Right lobe of liver (tissue), 6 donors: ENCODE data around the gene SLC25A17. TPM values are rescaled to one million over a fixed set of nuclear protein-coding genes. Genes with fewer than 3 reads are reported as not detected.
"Not testable (repeated sequence)": the region's sequence is repeated elsewhere in the genome, so short reads cannot be mapped to it uniquely, and the experiment has no call there.

Experiments used
- ATAC-seq, 4 donors: fragments of 200-7000 bp; cut with Tn5 transposase; one replicate each; pipeline ENCODE4 v1.9.1; 2020; ENCODE audit warnings: mild to moderate bottlenecking in 4 of 4, moderate library complexity in 4 of 4
- DNase-seq, 3 donors: peaks; one replicate each; pipeline ENCODE4 v3.0.0-alpha.2; 2020
- H3K27ac ChIP-seq, 3 donors: fragments of 200-600 bp; one replicate each; pipeline ENCODE4 v1.8.0; 2022
- H3K27me3 ChIP-seq, 2 donors: fragments of 200-600 bp; one replicate each; pipeline ENCODE4 v1.8.0; 2022
- H3K36me3 ChIP-seq, 4 donors: fragments of 200-600 bp; sonication (generic) in 1 of 4; one replicate each; pipeline versions ENCODE4 v1.5.1 to v1.8.0; 2017 to 2022; ENCODE audit warnings: control low read depth in 1 of 4
- H3K4me1 ChIP-seq, 4 donors: fragments of 200-600 bp; sonication (generic) in 1 of 4; one replicate each; pipeline versions ENCODE4 v1.5.1 to v1.8.0; 2017 to 2022; ENCODE audit warnings: control low read depth in 1 of 4
- H3K4me3 ChIP-seq, 3 donors: fragments of 200-600 bp; one replicate each; pipeline ENCODE4 v1.8.0; 2022
- H3K9me3 ChIP-seq, 4 donors: fragments of 200-600 bp; sonication (generic) in 1 of 4; one replicate each; pipeline versions ENCODE4 v1.5.1 to v1.8.0; 2017 to 2022; ENCODE audit warnings: control low read depth in 1 of 4
- CTCF ChIP-seq, 4 donors: fragments of 200-600 bp in 3 of 4; fragments of 450-650 bp in 1 of 4; IDR thresholded peaks; one replicate each; pipeline versions ENCODE4 v1.5.1 to v1.8.0; 2016 to 2022; ENCODE audit warnings: antibody characterized with exemption in 4 of 4, mild to moderate bottlenecking in 2 of 4
- POLR2A ChIP-seq: fragments of 450-650 bp; IDR thresholded peaks from one replicate; pipeline ENCODE4 v1.6.1; 2017; ENCODE audit warnings: antibody characterized with exemption, mild to moderate bottlenecking
- WGBS: methylation state at CpG from one replicate; pipeline ENCODE4 v1.1.6; 2018; ENCODE audit warnings: low coverage, low lambda C conversion rate; ENCODE audit not compliant: insufficient coverage; ENCODE audit errors: missing lambda C conversion rate; 5-methylcytosine and 5-hydroxymethylcytosine counted together
- intact Hi-C, 2 donors: fragments of 100-400 bp; cut with DNase I; formaldehyde crosslinking; loops; one replicate each; pipeline versions ENCODE4 v1.11.2 to v1.14.1; 2022
- total RNA-seq, 6 experiments: library from RNA; depleted of rRNA in 2 of 6; stranded (reverse); fragments of >200 nt in 2 of 6; fragmentation: NEBNext Ultra II Directional in 3 of 6; extraction: Animal tissue kit (Norgen Biotek cat#: 25700) in 3 of 6; gene quantifications; one replicate each; pipeline versions ENCODE4 v1.1.0 to v1.2.4, GENCODE V29; 2016 to 2023
- donor health status: DM: no; HTN: yes; CAD: no.
- donor health status: DM: no; HTN: no; CAD: no.
- donor health status: DM: no; HTN: no; CAD: no.
- donor health status: DM: no; HTN: yes; CAD: no.
- donor health status: DM: no; HTN: yes; CAD: no.

Gene SLC25A17
- total RNA-seq, 6 experiments from 2014 or later = 10.9 to 15.5 (median 13.0) TPM

GRCh38 chr22:40853961-40854360 is 34.8 kb upstream of the SLC25A17 start:
- TF ChIP-seq POLR2A = no peak
- Histone ChIP-seq H3K36me3 (peaks cover 0 to 17% (median 6%) of the 10 kb centered on the region in 4 donors), H3K27me3 (no peaks in the 10 kb centered on the region), H3K4me1 (peaks cover 0 to 48% (median 24%) of the 10 kb centered on the region in 4 donors), H3K9me3 (no peaks in the 10 kb centered on the region), H3K27ac (peak overlapping the region in 2 of 3 donors; percentile 36 to 100), H3K4me3 (peak overlapping the region in 2 of 3 donors; percentile 25 to 85)
- WGBS = 21% methylated on average over 3 of the region's 3 CpGs
- ATAC-seq = no peak
- no peak for DNase-seq
- intact Hi-C loops = no loop called here

- TF ChIP-seq POLR2A (no peak), CTCF (IDR thresholded peaks at IDR 0.05) (no peak)
- no peak for DNase-seq
- H3K36me3 ChIP-seq = peaks cover 0 to 24% (median 8%) of the 10 kb centered on the region in 4 donors
- WGBS = 0% methylated on average over 1 of the region's 1 CpG
- H3K27ac ChIP-seq = peak overlapping the region in 2 of 3 donors; percentile 36 to 100
- no peaks in the 10 kb centered on the region for H3K27me3 ChIP-seq
- H3K4me3 ChIP-seq = peak overlapping the region in 2 of 3 donors; percentile 25 to 85
- H3K4me1 ChIP-seq = peaks cover 0 to 44% (median 22%) of the 10 kb centered on the region in 4 donors
- no peak for ATAC-seq
- no peaks in the 10 kb centered on the region for H3K9me3 ChIP-seq
- intact Hi-C loops = no loop called here
Measured at GRCh38 chr22:40853333-40853732, 34.2 kb upstream of the SLC25A17 start.

GRCh38 chr22:40845816-40846215 is 26.7 kb upstream of the SLC25A17 start:
- H3K27ac ChIP-seq, H3K9me3 ChIP-seq, H3K4me3 ChIP-seq, H3K4me1 ChIP-seq, H3K27me3 ChIP-seq, intact Hi-C loops: not testable (repeated sequence)
- H3K36me3 ChIP-seq = peaks cover 0 to 98% (median 33%) of the 10 kb centered on the region in 4 donors
- 55% methylated on average over 11 of the region's 11 CpGs for WGBS
- peak in 2 of 4 donors; percentile 49 to 71 for ATAC-seq
- peak in 2 of 3 donors; percentile 48 to 71 for DNase-seq

- intact Hi-C loops = no loop called here
- Histone ChIP-seq H3K27me3 (no peaks in the 10 kb centered on the region), H3K4me1 (peaks cover 0 to 6% (median 0%) of the 10 kb centered on the region in 4 donors), H3K9me3 (no peaks in the 10 kb centered on the region), H3K36me3 (peaks cover 0 to 99% (median 35%) of the 10 kb centered on the region in 4 donors), H3K27ac (no peak overlapping the region), H3K4me3 (no peak overlapping the region)
- TF ChIP-seq CTCF (IDR thresholded peaks at IDR 0.05) (no peak), POLR2A (no peak)
- DNase-seq = no peak
- no peak for ATAC-seq
- WGBS = 92% methylated on average over 3 of the region's 3 CpGs
Measured at GRCh38 chr22:40844951-40845350, 25.8 kb upstream of the SLC25A17 start.

GRCh38 chr22:40838486-40838885 is 19.3 kb upstream of the SLC25A17 start:
- TF ChIP-seq POLR2A (no peak), CTCF (IDR thresholded peaks at IDR 0.05) (no peak)
- WGBS = 66% methylated on average over 3 of the region's 3 CpGs
- DNase-seq (no peak), ATAC-seq (no peak)
- Histone ChIP-seq H3K36me3 (peaks cover 0 to 95% (median 40%) of the 10 kb centered on the region in 4 donors), H3K4me1 (no peaks in the 10 kb centered on the region), H3K9me3 (no peaks in the 10 kb centered on the region), H3K27me3 (no peaks in the 10 kb centered on the region), H3K4me3 (no peak overlapping the region), H3K27ac (no peak overlapping the region)
- intact Hi-C loops = no loop called here
